Measurements from ENCODE around the gene OSTF1.

DNA sequence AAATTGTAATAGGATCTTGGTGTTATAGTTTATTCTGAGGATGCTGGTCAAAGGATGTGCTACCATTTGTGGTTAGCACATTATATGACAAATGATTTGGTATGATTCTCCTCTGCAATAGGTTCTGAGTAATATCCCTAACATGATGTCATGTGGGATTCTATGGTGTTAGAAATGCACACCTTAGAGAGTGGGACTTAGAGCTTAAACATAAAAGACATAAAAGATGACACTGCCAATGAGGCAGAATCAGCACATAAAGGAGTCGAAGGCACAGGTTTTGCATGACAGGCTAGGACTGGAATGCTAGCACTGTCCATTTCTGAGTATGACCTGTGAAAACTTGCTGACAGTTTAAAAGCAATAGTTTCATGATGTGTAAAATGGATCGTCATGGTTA, 100.4 kb downstream of the OSTF1 start:
- TF ChIP-seq, protein P1, sequence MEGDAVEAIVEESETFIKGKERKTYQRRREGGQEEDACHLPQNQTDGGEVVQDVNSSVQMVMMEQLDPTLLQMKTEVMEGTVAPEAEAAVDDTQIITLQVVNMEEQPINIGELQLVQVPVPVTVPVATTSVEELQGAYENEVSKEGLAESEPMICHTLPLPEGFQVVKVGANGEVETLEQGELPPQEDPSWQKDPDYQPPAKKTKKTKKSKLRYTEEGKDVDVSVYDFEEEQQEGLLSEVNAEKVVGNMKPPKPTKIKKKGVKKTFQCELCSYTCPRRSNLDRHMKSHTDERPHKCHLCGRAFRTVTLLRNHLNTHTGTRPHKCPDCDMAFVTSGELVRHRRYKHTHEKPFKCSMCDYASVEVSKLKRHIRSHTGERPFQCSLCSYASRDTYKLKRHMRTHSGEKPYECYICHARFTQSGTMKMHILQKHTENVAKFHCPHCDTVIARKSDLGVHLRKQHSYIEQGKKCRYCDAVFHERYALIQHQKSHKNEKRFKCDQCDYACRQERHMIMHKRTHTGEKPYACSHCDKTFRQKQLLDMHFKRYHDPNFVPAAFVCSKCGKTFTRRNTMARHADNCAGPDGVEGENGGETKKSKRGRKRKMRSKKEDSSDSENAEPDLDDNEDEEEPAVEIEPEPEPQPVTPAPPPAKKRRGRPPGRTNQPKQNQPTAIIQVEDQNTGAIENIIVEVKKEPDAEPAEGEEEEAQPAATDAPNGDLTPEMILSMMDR (conservative IDR thresholded peaks at IDR 0.05; ENCODE audit: low read depth, low read length): no peak
- no peak for TF ChIP-seq EZH2phosphoT487 (IDR thresholded peaks at IDR 0.05; ENCODE audit: borderline replicate concordance, low read length)

All from PC-3 (cell line).